ENCODE results near the gene USF2. TPM values are rescaled to one million over a fixed set of nuclear protein-coding genes. Genes with fewer than 3 reads are reported as not detected.

USF2 gene
- polyA plus RNA-seq, 1 donor from 2014 or later, result 107 TPM

GRCh38 chr19:35223862-35224505 is 44.8 kb upstream of the USF2 start:
- no peak overlapping the region for H3K4me2 ChIP-seq (ENCODE audit: low read length)

More at GRCh38 chr19:35223862-35224505, 44.8 kb upstream of the USF2 start:
- no peak overlapping the region for H3K27ac ChIP-seq (ENCODE audit: low read length)
- no peaks in the 10 kb centered on the region for H4K20me1 ChIP-seq (ENCODE audit: insufficient read depth)
- no peaks in the 10 kb centered on the region for H3K79me2 ChIP-seq (replicated peaks; ENCODE audit: insufficient read depth, low read length)
- H3K36me3 ChIP-seq (ENCODE audit: insufficient read depth, low read length), result no peaks in the 10 kb centered on the region
- no peak overlapping the region for H3K9ac ChIP-seq (ENCODE audit: low read length)
- H3K4me3 ChIP-seq (ENCODE audit: low read length), result no peak overlapping the region
- no peak overlapping the region for H2AFZ ChIP-seq (ENCODE audit: low read depth, low read length)
- no peaks in the 10 kb centered on the region for H3K9me2 ChIP-seq (ENCODE audit: insufficient read depth, low read length)
- no peaks in the 10 kb centered on the region for H3F3A ChIP-seq (ENCODE audit: insufficient read depth, low read length, poor library complexity, severe bottlenecking)
- no peaks in the 10 kb centered on the region for H3K27me3 ChIP-seq (ENCODE audit: insufficient read depth, low read depth, low read length)
- TF ChIP-seq MXI1 (conservative IDR thresholded peaks at IDR 0.05; ENCODE audit: poor library complexity, severe bottlenecking) (no peak), RAD21 (conservative IDR thresholded peaks at IDR 0.05) (no peak), EP300 (conservative IDR thresholded peaks at IDR 0.05; ENCODE audit: poor library complexity, severe bottlenecking) (no peak), TAF1 (IDR thresholded peaks at IDR 0.05; ENCODE audit: low read depth) (no peak), CTCF (IDR thresholded peaks at IDR 0.05; ENCODE audit: poor library complexity, severe bottlenecking) (no peak), SMC3 (conservative IDR thresholded peaks at IDR 0.05; ENCODE audit: poor library complexity) (no peak), EZH2 (IDR thresholded peaks at IDR 0.05; ENCODE audit: borderline replicate concordance, insufficient read depth, low read length, poor library complexity, severe bottlenecking) (no peak), REST (IDR thresholded peaks at IDR 0.05; ENCODE audit: borderline replicate concordance) (no peak), POLR2AphosphoS5 (IDR thresholded peaks at IDR 0.05) (no peak)
- H3K9me3 ChIP-seq (ENCODE audit: low read length), result no peaks in the 10 kb centered on the region

Measured in neural cell (in vitro differentiated cells).